Activated T-cell treated with anti-CD3 and anti-CD28 coated beads for 48 hours (primary cell): Measurements from ENCODE around the gene GNG3.
"Not testable (repeated sequence)": the region's sequence is repeated elsewhere in the genome, so short reads cannot be mapped to it uniquely, and the experiment has no call there.

Experiments
- DNase-seq: peaks from one replicate; pipeline ENCODE4 v3.0.0-alpha.2; 2020; ENCODE audit warnings: low read depth

GNG3 gene

GRCh38 chr11:62707277-62707861 is at the start of gene GNG3, which contains the start of gene BSCL2:
GNG3 (plus strand) TSS chr11:62707676; CDS start chr11:62708296, 620 bp downstream.
BSCL2 (minus strand) TSS chr11:62707424; CDS start chr11:62707195, 229 bp downstream.
- DNase-seq: no peak

GRCh38 chr11:62664405-62665074 is 42.9 kb upstream of the GNG3 start:
- DNase-seq: no peak

- DNase-seq: peak; percentile 95
Measured at GRCh38 chr11:62665075-62665598, 42.3 kb upstream of the GNG3 start, which contains the start of the genes C11orf98 and CSKMT. C11orf98 (minus strand) TSS chr11:62665210; CDS start chr11:62665169, 41 bp downstream. CSKMT (plus strand) TSS chr11:62665312; CDS start chr11:62665880, 568 bp downstream.

GRCh38 chr11:62665599-62666258 is 41.7 kb upstream of the GNG3 start:
- peak; percentile 56 for DNase-seq

GRCh38 chr11:62666259-62666926 is 41.1 kb upstream of the GNG3 start:
- DNase-seq: no peak

- no peak for DNase-seq
Measured at GRCh38 chr11:62667460-62667859, 40.0 kb upstream of the GNG3 start.

- no peak for DNase-seq
Measured at GRCh38 chr11:62669420-62670161, 37.9 kb upstream of the GNG3 start.

- DNase-seq: no peak
Measured at GRCh38 chr11:62671236-62671607, 36.3 kb upstream of the GNG3 start.

- peak; percentile 67 for DNase-seq
Measured at GRCh38 chr11:62671608-62672389, 35.7 kb upstream of the GNG3 start, which contains the start of the genes LBHD1 and UQCC3. LBHD1 (minus strand) TSS chr11:62672267; CDS start chr11:62670031, 2,236 bp downstream. UQCC3 (plus strand) TSS chr11:62671673; CDS start chr11:62671746, 73 bp downstream.

- DNase-seq: no peak
Measured at GRCh38 chr11:62673196-62673525, 34.3 kb upstream of the GNG3 start.

- DNase-seq: not testable (repeated sequence)
Measured at GRCh38 chr11:62675415-62675814, 32.1 kb upstream of the GNG3 start.

- no peak for DNase-seq
Measured at GRCh38 chr11:62676698-62677097, 30.8 kb upstream of the GNG3 start.

GRCh38 chr11:62677156-62677555 is 30.3 kb upstream of the GNG3 start:
- no peak for DNase-seq

- DNase-seq: no peak
Measured at GRCh38 chr11:62677714-62678113, 29.8 kb upstream of the GNG3 start.

- no peak for DNase-seq
Measured at GRCh38 chr11:62678433-62678769, 29.1 kb upstream of the GNG3 start.

GRCh38 chr11:62678770-62679696 is 28.4 kb upstream of the GNG3 start, which contains the start of gene UBXN1:
UBXN1 (minus strand) TSS chr11:62679073; CDS start chr11:62678923, 150 bp downstream.
- peak; percentile 84 for DNase-seq

GRCh38 chr11:62680825-62681240 is 26.6 kb upstream of the GNG3 start:
- peak; percentile 25 for DNase-seq

GRCh38 chr11:62682518-62682917 is 25.0 kb upstream of the GNG3 start:
- DNase-seq: no peak
